Mesenchymal stem cell (in vitro differentiated cells and primary cell): ENCODE data around the gene MGLL.

Experiments used
- DNase-seq: peaks from one replicate; pipeline ENCODE4 v3.0.0-alpha.2; 2013
- H2AFZ ChIP-seq: one replicate; pipeline ENCODE4 v1.6.1; 2013; ENCODE audit warnings: low read depth, mild to moderate bottlenecking, control low read depth, inconsistent platforms, low read length, moderate library complexity
- H2AK5ac ChIP-seq: 2 replicates; pipeline ENCODE4 v1.6.1; 2013; ENCODE audit warnings: low read length, moderate library complexity, mild to moderate bottlenecking, inconsistent platforms; ENCODE audit not compliant: severe bottlenecking
- H2BK120ac ChIP-seq: one replicate; pipeline ENCODE4 v1.6.1; 2013; ENCODE audit warnings: low read depth, mild to moderate bottlenecking, inconsistent platforms, low read length, moderate library complexity
- H2BK12ac ChIP-seq, 2 experiments: one replicate each; pipeline ENCODE4 v1.6.1; 2013; ENCODE audit warnings: inconsistent platforms in 2 of 2, low read length in 2 of 2, mild to moderate bottlenecking in 2 of 2, moderate library complexity in 2 of 2, control low read depth in 1 of 2
- H2BK15ac ChIP-seq: one replicate; pipeline ENCODE4 v1.6.1; 2013; ENCODE audit warnings: mild to moderate bottlenecking, low read depth, inconsistent platforms; ENCODE audit not compliant: poor library complexity, severe bottlenecking
- H2BK5ac ChIP-seq: 2 replicates; pipeline ENCODE4 v1.6.1; 2013; ENCODE audit warnings: low read depth, mild to moderate bottlenecking, low read length, control low read depth, inconsistent platforms; ENCODE audit not compliant: poor library complexity, severe bottlenecking
- H3K14ac ChIP-seq, 2 experiments: one replicate each; pipeline ENCODE4 v1.6.1; 2013; ENCODE audit warnings: inconsistent platforms in 2 of 2, low read length in 2 of 2, control low read depth in 1 of 2, mild to moderate bottlenecking in 1 of 2, moderate library complexity in 1 of 2
- H3K18ac ChIP-seq, 2 experiments: one replicate each; pipeline ENCODE4 v1.6.1; 2013; ENCODE audit warnings: inconsistent platforms in 2 of 2, low read length in 2 of 2, control low read depth in 1 of 2, low read depth in 1 of 2, mild to moderate bottlenecking in 1 of 2
- H3K23ac ChIP-seq, 2 experiments: one replicate each; pipeline ENCODE4 v1.6.1; 2013; ENCODE audit warnings: inconsistent platforms in 2 of 2, low read length in 2 of 2, mild to moderate bottlenecking in 2 of 2, moderate library complexity in 2 of 2, control low read depth in 1 of 2
- H3K27ac ChIP-seq: 2 replicates; pipeline ENCODE4 v1.5.1; 2013; ENCODE audit warnings: mild to moderate bottlenecking, moderate library complexity, low read length, control low read depth, inconsistent platforms; ENCODE audit not compliant: poor library complexity, severe bottlenecking
- H3K27me3 ChIP-seq, 2 experiments: 2 replicates each; pipeline versions ENCODE4 v1.6.1 to v1.7.0; 2013; ENCODE audit warnings: low read length in 2 of 2, mild to moderate bottlenecking in 2 of 2, moderate library complexity in 2 of 2, control low read depth in 1 of 2, inconsistent platforms in 1 of 2; ENCODE audit not compliant: control insufficient read depth in 1 of 2, insufficient read depth in 1 of 2
- H3K36me3 ChIP-seq, 2 experiments: 2 replicates each; pipeline versions ENCODE4 v1.6.1 to v1.7.0; 2013; ENCODE audit warnings: low read length in 2 of 2, control low read depth in 1 of 2, inconsistent platforms in 1 of 2, low read depth in 1 of 2, mild to moderate bottlenecking in 1 of 2; ENCODE audit not compliant: insufficient read depth in 2 of 2, control insufficient read depth in 1 of 2
- H3K4ac ChIP-seq, 2 experiments: one replicate each; pipeline ENCODE4 v1.6.1; 2013; ENCODE audit warnings: inconsistent platforms in 2 of 2, low read length in 2 of 2, mild to moderate bottlenecking in 2 of 2, moderate library complexity in 2 of 2, control low read depth in 1 of 2, low read depth in 1 of 2
- H3K4me1 ChIP-seq: 2 replicates; pipeline ENCODE4 v1.6.1; 2013; ENCODE audit warnings: low read depth, low read length, control low read depth; ENCODE audit not compliant: control insufficient read depth, insufficient read depth
- H3K4me2 ChIP-seq: 2 replicates; pipeline ENCODE4 v1.6.1; 2013; ENCODE audit warnings: low read length, mild to moderate bottlenecking, inconsistent platforms; ENCODE audit not compliant: poor library complexity, severe bottlenecking
- H3K4me3 ChIP-seq, 2 experiments: 2 replicates each; pipeline versions ENCODE4 v1.5.1 to v1.7.0; 2013; ENCODE audit warnings: low read length in 2 of 2, mild to moderate bottlenecking in 2 of 2, control low read depth in 1 of 2, low read depth in 1 of 2; ENCODE audit not compliant: insufficient read depth in 1 of 2
- H3K79me1 ChIP-seq: replicated peaks from 2 replicates; pipeline ENCODE4 v1.6.1; 2013; ENCODE audit warnings: mild to moderate bottlenecking, control low read depth, low read length, inconsistent platforms; ENCODE audit not compliant: poor library complexity, severe bottlenecking
- H3K9ac ChIP-seq: 2 replicates; pipeline ENCODE4 v1.7.0; 2013; ENCODE audit warnings: mild to moderate bottlenecking, low read length, moderate library complexity
- H3K9me3 ChIP-seq: 2 replicates; pipeline ENCODE4 v1.7.0; 2013; ENCODE audit warnings: mild to moderate bottlenecking, low read length; ENCODE audit not compliant: control insufficient read depth
- H4K8ac ChIP-seq: one replicate; pipeline ENCODE4 v1.6.1; 2013; ENCODE audit warnings: inconsistent platforms, mild to moderate bottlenecking, low read length, moderate library complexity
- H4K91ac ChIP-seq: one replicate; pipeline ENCODE4 v1.6.1; 2013; ENCODE audit warnings: mild to moderate bottlenecking, low read length, inconsistent platforms
- WGBS: methylation state at CpG from one replicate; pipeline ENCODE4 v1.1.7; 2013; ENCODE audit warnings: mixed read lengths; 5-methylcytosine and 5-hydroxymethylcytosine counted together

MGLL gene

DNA sequence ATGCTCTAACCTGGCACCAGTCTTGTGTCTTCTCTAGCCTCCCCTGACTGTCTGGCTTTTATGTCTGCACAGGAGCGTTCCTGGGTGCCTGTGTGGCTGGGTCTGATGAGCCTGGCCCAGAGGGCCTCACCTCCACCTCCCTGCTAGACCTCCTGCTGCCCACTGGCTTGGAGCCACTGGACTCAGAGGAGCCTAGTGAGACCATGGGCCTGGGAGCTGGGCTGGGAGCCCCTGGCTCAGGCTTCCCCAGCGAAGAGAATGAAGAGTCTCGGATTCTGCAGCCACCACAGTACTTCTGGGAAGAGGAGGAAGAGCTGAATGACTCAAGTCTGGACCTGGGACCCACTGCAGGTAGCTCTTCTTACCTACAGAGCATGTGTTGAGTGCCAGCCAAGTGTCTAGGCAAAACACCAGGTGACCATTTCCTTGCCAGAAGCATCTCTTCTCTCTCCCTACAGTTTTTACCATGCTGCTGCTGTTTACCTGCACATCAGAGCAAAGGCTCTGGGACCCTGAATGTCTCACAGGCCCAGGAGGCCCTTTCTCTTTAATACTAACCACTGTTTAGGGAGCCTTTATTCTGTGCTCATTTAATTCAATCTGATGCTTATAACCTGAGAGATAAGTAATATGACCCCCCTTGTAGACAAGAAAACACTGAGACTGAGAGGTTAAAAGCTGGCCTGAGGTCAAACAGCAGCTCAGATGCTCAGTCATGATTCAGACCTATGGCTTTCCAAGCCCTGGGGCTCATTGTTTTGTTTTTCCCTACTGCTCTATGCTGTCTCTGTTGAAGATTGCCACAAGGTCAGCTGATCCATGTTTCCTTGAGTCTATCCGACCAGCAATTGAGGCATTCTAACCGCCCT lies 182.9 kb downstream of the MGLL start:
- H4K8ac ChIP-seq: no peak overlapping the region
- peak overlapping the region in 1 of 2 experiments; percentile 8 for H3K14ac ChIP-seq
- peak overlapping the region in 1 of 2 experiments; percentile 8 for H3K18ac ChIP-seq
- H3K79me1 ChIP-seq: no peaks in the 10 kb centered on the region
- H3K36me3 ChIP-seq: no peaks in the 10 kb centered on the region
- no peak overlapping the region for H3K4me2 ChIP-seq
- H2BK12ac ChIP-seq: no peak overlapping the region
- H2BK120ac ChIP-seq: no peak overlapping the region
- H2AK5ac ChIP-seq: peak overlapping the region; percentile 42
- 84% methylated on average over 5 of the region's 5 CpGs for WGBS
- H2AFZ ChIP-seq: no peak overlapping the region
- H3K23ac ChIP-seq: no peak overlapping the region
- H2BK5ac ChIP-seq: no peak overlapping the region
- no peaks in the 10 kb centered on the region for H3K9me3 ChIP-seq
- no peak overlapping the region for H3K4me3 ChIP-seq
- no peak overlapping the region for H3K9ac ChIP-seq
- no peak overlapping the region for H2BK15ac ChIP-seq
- peaks cover 0 to 14% of the 10 kb centered on the region in 2 experiments for H3K27me3 ChIP-seq
- H3K27ac ChIP-seq: no peak overlapping the region
- H3K4ac ChIP-seq: no peak overlapping the region
- DNase-seq: peak; percentile 29
- H4K91ac ChIP-seq: no peak overlapping the region
- peaks cover 12% of the 10 kb centered on the region for H3K4me1 ChIP-seq
